PFSK-1 (cell line): ENCODE data around the gene POC1B.

Source experiments
- FOXP2 ChIP-seq: optimal IDR thresholded peaks from 2 replicates; pipeline ENCODE3; 2011; ENCODE audit warnings: borderline replicate concordance, control low read depth, inconsistent platforms; ENCODE audit not compliant: insufficient read depth; ENCODE audit errors: extremely low read length, extremely low read depth
- POLR2AphosphoS5 ChIP-seq: IDR thresholded peaks from 2 replicates; pipeline ENCODE4 v1.6.1; 2012; ENCODE audit warnings: low read depth, mild to moderate bottlenecking, control low read depth, low read length, moderate library complexity
- REST ChIP-seq, 2 experiments: IDR thresholded peaks; 2 replicates each; pipeline versions ENCODE4 v1.6.1 to v1.8.0; 2011 to 2012; ENCODE audit warnings: low read depth in 2 of 2, low read length in 2 of 2, control low read depth in 1 of 2, inconsistent platforms in 1 of 2, mild to moderate bottlenecking in 1 of 2, moderate library complexity in 1 of 2; ENCODE audit not compliant: insufficient read depth in 1 of 2
- SIN3A ChIP-seq: IDR thresholded peaks from 2 replicates; pipeline ENCODE4 v1.6.1; 2012; ENCODE audit warnings: mild to moderate bottlenecking, low read length, moderate library complexity, borderline replicate concordance; ENCODE audit not compliant: insufficient read depth
- TAF1 ChIP-seq: IDR thresholded peaks from 2 replicates; pipeline ENCODE4 v1.6.1; 2012; ENCODE audit warnings: low read length, control low read depth, borderline replicate concordance; ENCODE audit not compliant: insufficient read depth

The POC1B gene

GRCh38 chr12:89475203-89475990 lies 50.5 kb downstream of the POC1B start:
- no peak for TF ChIP-seq TAF1
- TF ChIP-seq REST (IDR thresholded peaks at IDR 0.05; ENCODE audit: insufficient read depth in 1 of 2, low read depth in 2 of 2, low read length in 2 of 2), result no peak
- TF ChIP-seq FOXP2, result no peak
- no peak for TF ChIP-seq SIN3A
- no peak for TF ChIP-seq POLR2AphosphoS5

GRCh38 chr12:89474615-89475014 lies 51.2 kb downstream of the POC1B start:
- TF ChIP-seq REST (IDR thresholded peaks at IDR 0.05; ENCODE audit: insufficient read depth in 1 of 2, low read depth in 2 of 2, low read length in 2 of 2) (no peak), TAF1 (no peak), SIN3A (no peak), POLR2AphosphoS5 (no peak), FOXP2 (no peak)

GRCh38 chr12:89472508-89472907 lies 53.3 kb downstream of the POC1B start:
- TF ChIP-seq POLR2AphosphoS5, result no peak
- TF ChIP-seq SIN3A, result no peak
- no peak for TF ChIP-seq FOXP2
- no peak for TF ChIP-seq REST (IDR thresholded peaks at IDR 0.05; ENCODE audit: insufficient read depth in 1 of 2, low read depth in 2 of 2, low read length in 2 of 2)
- no peak for TF ChIP-seq TAF1

- TF ChIP-seq SIN3A, result no peak
- TF ChIP-seq FOXP2, result no peak
Measured at GRCh38 chr12:89470741-89471509, 54.9 kb downstream of the POC1B start.

- TF ChIP-seq REST (IDR thresholded peaks at IDR 0.05; ENCODE audit: insufficient read depth in 1 of 2, low read depth in 2 of 2, low read length in 2 of 2) (no peak), POLR2AphosphoS5 (no peak), TAF1 (no peak), FOXP2 (no peak), SIN3A (no peak)
Measured at GRCh38 chr12:89469361-89469760, 56.5 kb downstream of the POC1B start.
